ENCODE data around the gene TMCO5A.

Gene TMCO5A

GRCh38 chr15:37934340-37934739 is at the start of gene TMCO5A:
Gene TMCO5A (plus strand): TSS chr15:37934640. CDS start chr15:37936324, 1,684 bp downstream.
- TF ChIP-seq, protein P1, sequence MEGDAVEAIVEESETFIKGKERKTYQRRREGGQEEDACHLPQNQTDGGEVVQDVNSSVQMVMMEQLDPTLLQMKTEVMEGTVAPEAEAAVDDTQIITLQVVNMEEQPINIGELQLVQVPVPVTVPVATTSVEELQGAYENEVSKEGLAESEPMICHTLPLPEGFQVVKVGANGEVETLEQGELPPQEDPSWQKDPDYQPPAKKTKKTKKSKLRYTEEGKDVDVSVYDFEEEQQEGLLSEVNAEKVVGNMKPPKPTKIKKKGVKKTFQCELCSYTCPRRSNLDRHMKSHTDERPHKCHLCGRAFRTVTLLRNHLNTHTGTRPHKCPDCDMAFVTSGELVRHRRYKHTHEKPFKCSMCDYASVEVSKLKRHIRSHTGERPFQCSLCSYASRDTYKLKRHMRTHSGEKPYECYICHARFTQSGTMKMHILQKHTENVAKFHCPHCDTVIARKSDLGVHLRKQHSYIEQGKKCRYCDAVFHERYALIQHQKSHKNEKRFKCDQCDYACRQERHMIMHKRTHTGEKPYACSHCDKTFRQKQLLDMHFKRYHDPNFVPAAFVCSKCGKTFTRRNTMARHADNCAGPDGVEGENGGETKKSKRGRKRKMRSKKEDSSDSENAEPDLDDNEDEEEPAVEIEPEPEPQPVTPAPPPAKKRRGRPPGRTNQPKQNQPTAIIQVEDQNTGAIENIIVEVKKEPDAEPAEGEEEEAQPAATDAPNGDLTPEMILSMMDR (IDR thresholded peaks at IDR 0.05): no peak
- Histone ChIP-seq H3K9me3 (ENCODE audit: control insufficient read depth, low read length) (no peaks in the 10 kb centered on the region), H3K27ac (no peak within 1 kb of the TSS), H3K9ac (no peak within 1 kb of the TSS), H3K4me1 (no peaks in the 10 kb centered on the region), H2AFZ (no peak within 1 kb of the TSS), H3K79me2 (no peaks in the 10 kb centered on the region), H3K4me2 (ENCODE audit: low read length) (no peak within 1 kb of the TSS), H3K27me3 (ENCODE audit: control insufficient read depth, insufficient read depth, low read length) (no peaks in the 10 kb centered on the region), H3K4me3 (ENCODE audit: low read depth, low read length) (no peak within 1 kb of the TSS), H3K36me3 (ENCODE audit: control insufficient read depth, insufficient read depth, low read length) (no peaks in the 10 kb centered on the region)

DNA sequence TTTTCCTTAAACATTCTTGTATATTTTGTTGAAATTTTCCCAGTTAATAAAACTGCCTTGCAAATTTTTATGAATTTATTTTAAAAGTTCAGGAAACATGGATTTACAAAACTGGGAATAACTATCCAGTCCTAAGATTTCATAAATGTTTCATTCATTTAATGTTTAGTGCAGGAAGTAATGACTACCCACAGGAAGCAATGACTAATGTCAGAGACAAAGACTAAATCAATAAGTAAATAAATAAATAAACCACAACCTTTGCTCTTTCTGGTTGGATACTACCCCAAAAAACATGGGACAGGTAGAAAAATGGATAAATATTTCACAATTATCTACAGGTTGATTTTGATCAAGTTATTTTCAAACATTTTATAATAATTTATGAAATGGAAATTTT is 48.8 kb upstream of the TMCO5A start:
- H3K4me3 ChIP-seq (ENCODE audit: low read depth, low read length): no peak overlapping the region
- no peak overlapping the region for H3K27ac ChIP-seq
- H2AFZ ChIP-seq: no peak overlapping the region
- H3K27me3 ChIP-seq (ENCODE audit: control insufficient read depth, insufficient read depth, low read length): no peaks in the 10 kb centered on the region
- TF ChIP-seq, protein P1 (IDR thresholded peaks at IDR 0.05): no peak
- no peak overlapping the region for H3K9ac ChIP-seq
- H3K4me2 ChIP-seq (ENCODE audit: low read length): no peak overlapping the region
- no peaks in the 10 kb centered on the region for H3K4me1 ChIP-seq
- H3K9me3 ChIP-seq (ENCODE audit: control insufficient read depth, low read length): no peaks in the 10 kb centered on the region
- H3K79me2 ChIP-seq: no peaks in the 10 kb centered on the region
- no peaks in the 10 kb centered on the region for H3K36me3 ChIP-seq (ENCODE audit: control insufficient read depth, insufficient read depth, low read length)

DNA sequence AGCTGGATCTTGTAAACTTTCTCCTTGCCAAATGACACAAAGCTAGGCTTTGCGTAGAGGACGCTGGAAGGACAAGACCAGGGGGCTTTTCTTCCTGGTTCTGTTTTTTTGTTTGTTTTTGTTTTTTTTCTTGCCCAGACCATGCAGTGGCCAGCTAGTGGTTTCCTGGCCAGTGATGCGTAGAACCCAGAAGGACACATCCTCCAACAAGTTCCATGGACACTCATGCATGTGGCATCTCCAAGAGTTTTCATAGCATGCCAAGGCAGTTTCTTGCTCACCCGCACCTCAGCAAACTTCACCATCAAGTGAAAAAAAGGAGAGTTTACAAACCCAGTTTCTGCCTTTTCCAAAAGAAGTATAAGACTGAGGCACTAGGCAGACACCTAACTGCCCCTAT is 46.1 kb upstream of the TMCO5A start:
- Histone ChIP-seq H3K79me2 (no peaks in the 10 kb centered on the region), H3K27me3 (ENCODE audit: control insufficient read depth, insufficient read depth, low read length) (no peaks in the 10 kb centered on the region), H3K27ac (no peak overlapping the region), H3K4me2 (ENCODE audit: low read length) (no peak overlapping the region), H3K9ac (no peak overlapping the region), H3K9me3 (ENCODE audit: control insufficient read depth, low read length) (no peaks in the 10 kb centered on the region), H3K36me3 (ENCODE audit: control insufficient read depth, insufficient read depth, low read length) (no peaks in the 10 kb centered on the region), H2AFZ (no peak overlapping the region), H3K4me1 (no peaks in the 10 kb centered on the region), H3K4me3 (ENCODE audit: low read depth, low read length) (no peak overlapping the region)
- TF ChIP-seq, protein P1 (IDR thresholded peaks at IDR 0.05): no peak

DNA sequence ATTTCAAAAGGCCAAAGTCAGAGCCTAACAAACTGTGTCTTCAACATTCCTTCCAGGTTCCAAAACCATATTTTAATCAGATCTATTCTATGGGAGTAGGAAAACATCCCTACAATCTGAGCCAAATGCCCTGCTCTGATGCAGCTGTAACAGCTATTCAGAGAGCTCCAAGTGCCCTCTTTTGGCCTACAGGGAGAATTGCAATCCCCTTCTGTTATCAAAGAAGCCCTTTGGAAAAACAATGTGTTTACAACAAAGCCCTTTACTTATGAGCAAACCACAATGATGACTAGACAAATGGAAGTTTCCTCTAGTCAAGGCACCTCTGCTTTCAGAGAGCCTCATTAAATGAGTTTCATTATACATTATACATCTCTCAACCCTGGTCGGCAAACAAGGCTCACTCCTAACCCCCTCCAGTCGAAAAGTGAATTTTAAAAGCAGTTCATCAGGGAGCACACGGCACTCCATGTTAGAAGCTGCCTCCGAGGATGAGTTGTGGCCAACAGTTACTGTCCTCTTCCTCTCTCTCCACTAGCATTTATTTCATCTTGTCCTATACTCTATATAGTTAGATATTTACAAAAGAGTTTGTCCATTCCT is 42.6 kb upstream of the TMCO5A start:
- no peaks in the 10 kb centered on the region for H3K4me1 ChIP-seq
- no peak overlapping the region for H3K27ac ChIP-seq
- TF ChIP-seq, protein P1 (IDR thresholded peaks at IDR 0.05): peak; percentile 46

DNA sequence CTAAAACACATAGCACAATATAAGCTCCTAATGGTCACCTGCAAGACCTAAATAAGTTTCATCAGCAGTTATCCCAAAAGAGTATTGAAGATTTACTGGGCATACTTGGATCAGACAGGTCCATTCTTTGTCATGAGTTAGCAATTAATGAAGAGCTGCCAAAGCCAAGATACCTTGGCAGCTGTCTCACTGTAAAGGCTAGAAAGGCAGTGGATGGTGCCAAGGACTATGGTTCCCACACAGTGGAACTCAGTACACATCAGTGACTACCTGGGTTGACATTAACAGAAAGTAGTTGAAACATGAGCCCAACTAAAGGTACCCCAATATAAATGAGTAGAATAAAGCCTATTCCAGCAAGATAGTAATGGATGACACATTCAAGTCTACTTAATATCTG is 41.1 kb upstream of the TMCO5A start:
- Histone ChIP-seq H3K9ac (no peak overlapping the region), H3K36me3 (ENCODE audit: control insufficient read depth, insufficient read depth, low read length) (no peaks in the 10 kb centered on the region), H3K4me2 (ENCODE audit: low read length) (no peak overlapping the region), H3K27me3 (ENCODE audit: control insufficient read depth, insufficient read depth, low read length) (no peaks in the 10 kb centered on the region), H2AFZ (no peak overlapping the region), H3K4me1 (no peaks in the 10 kb centered on the region), H3K27ac (no peak overlapping the region), H3K79me2 (no peaks in the 10 kb centered on the region), H3K9me3 (ENCODE audit: control insufficient read depth, low read length) (no peaks in the 10 kb centered on the region), H3K4me3 (ENCODE audit: low read depth, low read length) (no peak overlapping the region)
- TF ChIP-seq, protein P1 (IDR thresholded peaks at IDR 0.05): no peak

More for the DNA sequence above, 42.6 kb upstream of the TMCO5A start:
- H3K27me3 ChIP-seq (ENCODE audit: control insufficient read depth, insufficient read depth, low read length): no peaks in the 10 kb centered on the region
- H2AFZ ChIP-seq: no peak overlapping the region
- no peaks in the 10 kb centered on the region for H3K9me3 ChIP-seq (ENCODE audit: control insufficient read depth, low read length)
- H3K79me2 ChIP-seq: no peaks in the 10 kb centered on the region
- H3K9ac ChIP-seq: no peak overlapping the region
- no peak overlapping the region for H3K4me3 ChIP-seq (ENCODE audit: low read depth, low read length)
- H3K4me2 ChIP-seq (ENCODE audit: low read length): no peak overlapping the region
- no peaks in the 10 kb centered on the region for H3K36me3 ChIP-seq (ENCODE audit: control insufficient read depth, insufficient read depth, low read length)
